ENCODE data around the gene CLSTN2.

The CLSTN2 gene

GRCh38 chr3:140196970-140197369, 262.0 kb downstream of the CLSTN2 start:
- DNase-seq: no peak

GRCh38 chr3:140198242-140198641, 263.3 kb downstream of the CLSTN2 start:
- DNase-seq: no peak

- DNase-seq: no peak
Observed at GRCh38 chr3:140199008-140199407, 264.0 kb downstream of the CLSTN2 start.

GRCh38 chr3:140199743-140200142, 264.8 kb downstream of the CLSTN2 start:
- no peak for DNase-seq

GRCh38 chr3:140203510-140203909, 268.5 kb downstream of the CLSTN2 start:
- DNase-seq: no peak

GRCh38 chr3:140204271-140204984, 269.4 kb downstream of the CLSTN2 start:
- DNase-seq: no peak

GRCh38 chr3:140205598-140205997, 270.6 kb downstream of the CLSTN2 start:
- no peak for DNase-seq

GRCh38 chr3:140206196-140207040, 271.4 kb downstream of the CLSTN2 start:
- no peak for DNase-seq

GRCh38 chr3:140207541-140207940, 272.6 kb downstream of the CLSTN2 start:
- DNase-seq: no peak

GRCh38 chr3:140216249-140216648, 281.3 kb downstream of the CLSTN2 start:
- no peak for DNase-seq

GRCh38 chr3:140219291-140219690, 284.3 kb downstream of the CLSTN2 start:
- no peak for DNase-seq

- no peak for DNase-seq
Observed at GRCh38 chr3:140219923-140220452, 285.0 kb downstream of the CLSTN2 start.

- no peak for DNase-seq
Observed at GRCh38 chr3:140223197-140223596, 288.2 kb downstream of the CLSTN2 start.

GRCh38 chr3:140223631-140224030, 288.6 kb downstream of the CLSTN2 start:
- DNase-seq: peak; percentile 36

GRCh38 chr3:140224307-140224706, 289.3 kb downstream of the CLSTN2 start:
- no peak for DNase-seq

- no peak for DNase-seq
Observed at GRCh38 chr3:140225996-140226395, 291.0 kb downstream of the CLSTN2 start.

- no peak for DNase-seq
Observed at GRCh38 chr3:140233702-140234101, 298.7 kb downstream of the CLSTN2 start.

- DNase-seq: no peak
Observed at GRCh38 chr3:140234256-140234655, 299.3 kb downstream of the CLSTN2 start.

- no peak for DNase-seq
Observed at GRCh38 chr3:140236836-140237501, 302.0 kb downstream of the CLSTN2 start.

GRCh38 chr3:140238646-140239314, 303.8 kb downstream of the CLSTN2 start:
- no peak for DNase-seq

- DNase-seq: no peak
Observed at GRCh38 chr3:140242818-140243276, 307.9 kb downstream of the CLSTN2 start.

- DNase-seq: no peak
Observed at GRCh38 chr3:140243575-140243974, 308.6 kb downstream of the CLSTN2 start.

- DNase-seq: peak; percentile 6
Observed at GRCh38 chr3:140244893-140245292, 309.9 kb downstream of the CLSTN2 start.
